Nephron progenitor cell (in vitro differentiated cells): ENCODE data around the gene INTS11.
A peak's percentile ranks its signal among the peaks of the same experiment; 100 is the strongest.

ENCODE experiments used
- DNase-seq: peaks from one replicate; pipeline ENCODE4 v3.0.0; 2021
- H3K27ac Mint-ChIP-seq: 2 replicates; pipeline ENCODE4 v1.8.0; 2021; ENCODE audit warnings: mild to moderate bottlenecking, moderate library complexity, mixed read lengths
- H3K27me3 Mint-ChIP-seq: 2 replicates; pipeline ENCODE4 v1.8.0; 2021; ENCODE audit warnings: mild to moderate bottlenecking, low read depth, mixed read lengths; ENCODE audit not compliant: poor library complexity
- H3K36me3 Mint-ChIP-seq: 2 replicates; pipeline ENCODE4 v1.8.0; 2021; ENCODE audit warnings: low read depth, mixed read lengths
- H3K4me1 Mint-ChIP-seq: 2 replicates; pipeline ENCODE4 v1.8.0; 2021; ENCODE audit warnings: mixed read lengths
- H3K4me3 Mint-ChIP-seq: 2 replicates; pipeline ENCODE4 v1.8.0; 2021; ENCODE audit warnings: mild to moderate bottlenecking, moderate library complexity, mixed read lengths
- H3K9me3 Mint-ChIP-seq: 2 replicates; pipeline ENCODE4 v1.8.0; 2021; ENCODE audit warnings: mild to moderate bottlenecking, moderate library complexity, mixed read lengths
- TF ChIP-seq, protein P1 (sequence below): fragments of 200-600 bp; sonication (generic); IDR thresholded peaks from 2 replicates; pipeline ENCODE4 v1.5.0; 2021; ENCODE audit warnings: antibody characterized with exemption

The INTS11 gene

GRCh38 chr1:1345860-1346500, 21.5 kb upstream of the INTS11 start:
- Mint-ChIP-seq H3K27ac (no peak overlapping the region), H3K4me1 (peaks cover 19% of the 10 kb centered on the region), H3K36me3 (peaks cover 5% of the 10 kb centered on the region), H3K4me3 (no peak overlapping the region), H3K27me3 (no peaks in the 10 kb centered on the region), H3K9me3 (no peaks in the 10 kb centered on the region)
- no peak for DNase-seq
- TF ChIP-seq, protein P1, sequence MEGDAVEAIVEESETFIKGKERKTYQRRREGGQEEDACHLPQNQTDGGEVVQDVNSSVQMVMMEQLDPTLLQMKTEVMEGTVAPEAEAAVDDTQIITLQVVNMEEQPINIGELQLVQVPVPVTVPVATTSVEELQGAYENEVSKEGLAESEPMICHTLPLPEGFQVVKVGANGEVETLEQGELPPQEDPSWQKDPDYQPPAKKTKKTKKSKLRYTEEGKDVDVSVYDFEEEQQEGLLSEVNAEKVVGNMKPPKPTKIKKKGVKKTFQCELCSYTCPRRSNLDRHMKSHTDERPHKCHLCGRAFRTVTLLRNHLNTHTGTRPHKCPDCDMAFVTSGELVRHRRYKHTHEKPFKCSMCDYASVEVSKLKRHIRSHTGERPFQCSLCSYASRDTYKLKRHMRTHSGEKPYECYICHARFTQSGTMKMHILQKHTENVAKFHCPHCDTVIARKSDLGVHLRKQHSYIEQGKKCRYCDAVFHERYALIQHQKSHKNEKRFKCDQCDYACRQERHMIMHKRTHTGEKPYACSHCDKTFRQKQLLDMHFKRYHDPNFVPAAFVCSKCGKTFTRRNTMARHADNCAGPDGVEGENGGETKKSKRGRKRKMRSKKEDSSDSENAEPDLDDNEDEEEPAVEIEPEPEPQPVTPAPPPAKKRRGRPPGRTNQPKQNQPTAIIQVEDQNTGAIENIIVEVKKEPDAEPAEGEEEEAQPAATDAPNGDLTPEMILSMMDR = no peak

DNA sequence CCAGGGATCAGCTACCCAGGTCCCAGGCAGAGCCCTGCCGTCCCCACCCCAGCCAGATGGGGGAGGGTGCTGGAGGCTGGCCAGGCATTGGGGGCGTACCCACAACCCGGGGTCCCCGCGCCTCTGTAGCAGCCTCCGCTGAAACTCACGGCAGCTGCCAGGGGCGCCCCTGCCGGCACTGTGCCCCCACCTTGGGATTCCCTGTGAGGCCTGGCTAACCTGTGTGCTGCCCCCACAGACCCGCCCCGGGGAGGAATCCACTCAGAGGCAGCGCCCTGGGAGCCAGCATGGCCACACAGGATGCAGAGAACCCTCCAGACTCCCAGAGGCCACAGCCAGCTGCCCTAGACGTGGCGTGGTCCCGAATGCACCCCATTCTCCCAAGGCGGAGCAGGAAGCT, 20.9 kb upstream of the INTS11 start:
- H3K27ac Mint-ChIP-seq = no peak overlapping the region
- TF ChIP-seq, protein P1 = no peak

GRCh38 chr1:1344655-1345361, 20.3 kb upstream of the INTS11 start:
- Mint-ChIP-seq H3K9me3 (no peaks in the 10 kb centered on the region), H3K27ac (no peak overlapping the region), H3K4me3 (no peak overlapping the region), H3K36me3 (peaks cover 12% of the 10 kb centered on the region), H3K27me3 (no peaks in the 10 kb centered on the region), H3K4me1 (peaks cover 19% of the 10 kb centered on the region)
- TF ChIP-seq, protein P1 = peak; percentile 56
- DNase-seq = peak; percentile 64

More for the DNA sequence above, 20.9 kb upstream of the INTS11 start:
- peaks cover 10% of the 10 kb centered on the region for H3K36me3 Mint-ChIP-seq
- no peaks in the 10 kb centered on the region for H3K27me3 Mint-ChIP-seq
- H3K9me3 Mint-ChIP-seq = no peaks in the 10 kb centered on the region
- H3K4me1 Mint-ChIP-seq = peaks cover 19% of the 10 kb centered on the region
- H3K4me3 Mint-ChIP-seq = no peak overlapping the region
- no peak for DNase-seq

GRCh38 chr1:1343811-1344421, 19.5 kb upstream of the INTS11 start:
- no peaks in the 10 kb centered on the region for H3K27me3 Mint-ChIP-seq
- peaks cover 12% of the 10 kb centered on the region for H3K36me3 Mint-ChIP-seq
- DNase-seq = no peak
- no peak overlapping the region for H3K4me3 Mint-ChIP-seq
- peaks cover 19% of the 10 kb centered on the region for H3K4me1 Mint-ChIP-seq
- TF ChIP-seq, protein P1 = no peak
- H3K27ac Mint-ChIP-seq = no peak overlapping the region
- no peaks in the 10 kb centered on the region for H3K9me3 Mint-ChIP-seq

GRCh38 chr1:1342584-1343115, 18.2 kb upstream of the INTS11 start:
- Mint-ChIP-seq H3K27me3 (no peaks in the 10 kb centered on the region), H3K36me3 (peaks cover 12% of the 10 kb centered on the region), H3K9me3 (no peaks in the 10 kb centered on the region), H3K4me3 (no peak overlapping the region), H3K4me1 (peaks cover 13% of the 10 kb centered on the region), H3K27ac (no peak overlapping the region)
- TF ChIP-seq, protein P1 = no peak
- DNase-seq = no peak
